OCI-M2 (cell line): ENCODE measurements around the gene POLR2E.

Experiments
- DNase-seq: peaks from one replicate; lab custom pipeline; 2025; ENCODE audit not compliant: unreplicated experiment; lab: John Stamatoyannopoulos, UW

The POLR2E gene

GRCh38 chr19:1051791-1052190 lies 43.4 kb downstream of the POLR2E start:
- no peak for DNase-seq

- no peak for DNase-seq
Observed at GRCh38 chr19:1050989-1051788, 44.0 kb downstream of the POLR2E start.

GRCh38 chr19:1049800-1050199 lies 45.4 kb downstream of the POLR2E start:
- DNase-seq = no peak

GRCh38 chr19:1049106-1049505 lies 46.1 kb downstream of the POLR2E start:
- no peak for DNase-seq

- DNase-seq = no peak
Observed at GRCh38 chr19:1047696-1048147, 47.5 kb downstream of the POLR2E start.

- DNase-seq = no peak
Observed at GRCh38 chr19:1046836-1047695, 48.1 kb downstream of the POLR2E start.

- DNase-seq = no peak
Observed at GRCh38 chr19:1046117-1046626, 49.0 kb downstream of the POLR2E start.

GRCh38 chr19:1045247-1045603 lies 50.0 kb downstream of the POLR2E start:
- no peak for DNase-seq

GRCh38 chr19:1042689-1043511 lies 52.3 kb downstream of the POLR2E start:
- DNase-seq = no peak

- DNase-seq = no peak
Observed at GRCh38 chr19:1041835-1042685, 53.1 kb downstream of the POLR2E start.

GRCh38 chr19:1041272-1041834 lies 53.8 kb downstream of the POLR2E start:
- no peak for DNase-seq

GRCh38 chr19:1040476-1041271 lies 54.5 kb downstream of the POLR2E start:
- DNase-seq = peak; percentile 81

- peak; percentile 74 for DNase-seq
Observed at GRCh38 chr19:1039646-1040475, 55.3 kb downstream of the POLR2E start, which contains the start of gene ABCA7. Gene ABCA7, plus strand, starts transcription at chr19:1040107. Its CDS starts 1,255 bp downstream, at chr19:1041362.

GRCh38 chr19:1038978-1039645 lies 56.1 kb downstream of the POLR2E start:
- no peak for DNase-seq

- DNase-seq = no peak
Observed at GRCh38 chr19:1037621-1038064, 57.5 kb downstream of the POLR2E start.
